ENCODE results near the gene ICOSLG.
"Not testable (repeated sequence)": the region's sequence is repeated elsewhere in the genome, so short reads cannot be mapped to it uniquely, and the experiment has no call there.

The ICOSLG gene

DNA sequence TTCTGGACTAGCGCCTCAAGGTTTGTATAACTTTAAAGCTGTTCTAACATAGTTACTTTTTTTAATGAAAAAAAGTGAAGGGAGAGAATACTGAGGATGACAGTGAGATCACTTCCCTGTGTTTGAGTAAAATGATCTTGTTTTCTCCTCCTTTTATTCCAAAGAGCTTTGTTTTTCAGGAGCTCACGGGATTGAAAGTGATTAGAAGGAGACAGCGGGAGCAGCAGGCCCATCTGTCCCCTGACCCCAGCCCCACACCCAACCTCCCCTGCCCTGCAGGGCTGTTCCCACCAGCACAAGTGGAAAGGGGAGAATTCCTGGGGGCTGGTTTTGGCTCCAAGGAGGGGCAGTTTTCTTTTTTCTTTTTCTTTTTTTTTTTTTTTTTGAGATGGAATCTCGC is 23.0 kb upstream of the ICOSLG start:
- no peak for DNase-seq (ENCODE audit: low read depth)

DNA sequence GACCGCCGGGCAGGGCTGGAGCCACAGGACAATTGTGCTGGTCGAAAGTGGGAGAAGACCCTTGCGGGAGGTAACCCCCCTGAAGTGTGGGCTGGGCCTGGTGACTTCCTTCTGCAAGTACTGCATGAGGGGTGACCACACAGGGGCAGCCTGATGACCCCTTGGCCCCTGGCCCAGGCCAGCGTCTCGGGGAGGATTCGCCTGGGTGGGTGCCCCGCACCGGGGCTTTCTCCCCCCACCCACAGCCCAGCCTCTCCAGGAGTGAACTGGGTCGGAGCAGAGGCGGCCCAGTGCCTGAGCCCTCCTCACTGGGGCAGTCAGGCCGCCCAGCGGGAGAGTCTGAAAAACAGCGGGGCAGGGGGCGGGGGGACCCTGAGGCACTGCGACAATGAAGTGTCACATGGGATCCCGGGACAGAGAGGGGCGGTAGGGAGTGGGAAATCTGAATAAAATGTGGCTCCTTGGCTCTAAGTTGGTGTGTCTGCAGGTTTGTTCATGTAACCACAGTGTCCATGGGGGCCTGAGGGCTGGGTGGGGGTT is 22.5 kb upstream of the ICOSLG start:
- no peak for DNase-seq (ENCODE audit: low read depth)

DNA sequence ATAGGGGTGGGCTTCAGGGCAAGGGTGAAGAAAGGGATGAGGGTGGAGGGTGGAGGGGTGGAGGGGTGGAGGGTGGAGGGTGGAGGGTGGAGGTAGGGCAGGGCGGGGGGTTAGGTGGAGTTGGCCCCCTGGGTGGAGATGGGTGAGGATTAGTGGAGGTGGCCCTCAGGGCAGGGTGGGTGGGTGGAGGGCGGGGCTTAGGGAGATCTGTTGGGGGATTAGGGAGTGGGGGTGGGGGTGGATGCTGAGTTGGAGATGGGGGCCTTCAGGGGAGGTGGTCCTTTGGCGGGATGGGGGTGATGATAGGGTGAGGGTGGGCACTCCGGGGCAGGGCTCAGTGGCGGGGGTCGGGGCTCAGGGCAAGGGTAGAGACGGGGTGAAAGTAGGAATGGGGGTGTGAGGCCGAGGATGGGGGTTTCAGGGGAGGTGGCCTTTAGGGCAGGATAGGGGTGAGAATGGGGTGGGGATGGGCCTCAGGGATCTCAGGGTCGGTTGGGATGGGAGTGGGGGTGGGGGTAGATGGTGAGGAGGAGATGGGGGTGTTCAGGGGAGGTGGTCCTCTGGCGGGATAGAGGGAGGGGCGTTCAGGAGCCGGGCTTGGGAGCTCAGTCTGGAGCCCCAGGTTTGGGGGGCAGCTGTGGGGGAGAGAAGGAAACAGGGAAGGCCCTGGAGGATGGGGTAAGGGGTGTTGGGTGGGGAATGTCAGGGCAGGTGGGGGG is 21.8 kb upstream of the ICOSLG start:
- DNase-seq (ENCODE audit: low read depth), result no peak

DNA sequence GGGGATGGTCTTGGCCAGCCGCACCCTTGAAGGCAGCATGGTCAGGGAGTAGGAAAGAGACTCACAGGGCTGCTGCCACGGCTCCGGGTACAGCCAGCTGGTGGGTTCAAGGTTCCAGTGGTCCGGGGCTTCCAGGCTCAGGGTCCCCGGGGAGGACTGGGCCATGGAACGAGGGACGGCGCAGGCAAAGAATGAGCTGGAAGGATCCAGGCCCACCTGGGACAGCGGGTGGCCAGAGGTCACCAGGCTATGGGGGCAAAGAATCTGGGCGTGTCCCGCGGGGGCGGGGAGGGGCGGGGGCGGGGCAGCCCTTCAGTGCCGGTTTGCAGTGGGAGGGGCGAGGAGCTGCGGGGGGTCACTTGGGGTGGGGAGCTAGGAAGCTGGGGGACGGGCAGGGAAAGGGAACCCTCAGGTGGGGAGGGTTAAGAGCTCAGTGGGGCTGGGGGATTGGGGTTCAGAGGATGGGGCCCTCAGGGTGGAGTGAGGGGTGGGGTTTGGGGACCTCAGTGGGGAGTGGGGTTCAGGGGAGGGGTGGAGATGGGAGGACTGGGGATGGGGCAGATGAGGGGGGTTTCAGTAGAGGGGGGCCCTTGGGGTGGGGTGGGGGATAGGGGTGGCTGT is 21.0 kb upstream of the ICOSLG start, which contains the start of gene DNMT3L:
TSS of gene DNMT3L (minus strand) at position 223 of the 621 bp plus-strand sequence. CDS start 638 bp downstream, outside the sequence.
- no peak for DNase-seq (ENCODE audit: low read depth)

DNA sequence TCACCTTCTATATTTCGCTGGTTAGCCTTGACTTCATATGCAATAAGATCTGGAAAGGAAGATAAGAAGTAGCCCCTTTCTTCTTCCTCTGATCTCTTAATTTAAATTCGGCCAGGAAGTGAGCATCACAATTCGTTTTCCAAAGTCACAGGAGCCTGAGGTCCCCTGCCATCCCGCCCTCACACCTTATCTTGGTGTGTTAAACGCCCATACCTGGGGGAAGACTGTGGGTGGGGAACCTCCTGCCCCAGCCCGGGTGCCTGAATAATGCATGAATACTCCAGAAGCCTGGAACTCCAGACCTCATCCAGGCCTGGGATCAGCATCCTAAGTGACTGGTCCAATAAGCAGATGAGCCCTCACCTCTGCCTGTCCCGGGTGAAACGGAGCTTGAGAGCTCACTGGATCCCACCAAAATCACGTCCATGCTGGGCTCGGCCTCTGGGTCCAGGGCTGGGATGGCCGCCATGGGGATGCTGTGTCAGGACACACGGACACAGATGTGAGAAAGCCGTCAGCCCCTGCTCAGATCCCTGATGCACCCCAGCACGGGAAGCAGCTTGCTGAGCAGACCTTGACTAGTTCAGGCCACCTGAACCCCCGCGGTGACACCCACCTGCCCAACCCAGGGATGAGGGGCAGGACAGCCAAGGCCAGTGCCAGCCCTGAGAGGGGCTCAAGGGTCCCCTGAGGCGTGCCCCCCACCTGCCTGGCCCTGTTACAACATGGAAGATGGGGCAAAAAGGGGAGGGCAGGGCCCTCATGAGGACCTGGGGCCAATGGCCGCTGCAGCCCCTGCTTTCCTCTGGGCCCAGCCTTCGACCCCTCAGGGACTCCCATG is 20.3 kb upstream of the ICOSLG start:
- DNase-seq (ENCODE audit: low read depth), result no peak

DNA sequence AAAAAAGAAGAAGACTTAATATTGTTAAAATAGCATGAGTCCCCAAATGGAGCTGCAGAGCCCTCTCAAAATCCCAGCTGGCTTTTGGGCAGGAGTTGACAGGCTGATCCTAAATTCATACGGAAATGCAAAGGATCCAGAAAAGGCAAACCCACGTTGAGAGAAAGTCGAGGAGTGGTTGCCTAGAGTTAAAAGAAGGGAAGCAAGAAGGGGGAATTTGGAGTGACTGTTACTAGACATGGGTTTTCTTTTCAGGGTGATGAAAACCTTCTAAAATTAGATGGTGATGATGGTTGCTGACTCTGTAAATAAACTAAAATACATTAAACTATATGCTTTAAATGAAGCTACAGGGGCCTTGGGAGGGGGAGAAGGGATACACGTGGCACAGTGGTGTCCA is 19.3 kb upstream of the ICOSLG start:
- DNase-seq (ENCODE audit: low read depth), result no peak

DNA sequence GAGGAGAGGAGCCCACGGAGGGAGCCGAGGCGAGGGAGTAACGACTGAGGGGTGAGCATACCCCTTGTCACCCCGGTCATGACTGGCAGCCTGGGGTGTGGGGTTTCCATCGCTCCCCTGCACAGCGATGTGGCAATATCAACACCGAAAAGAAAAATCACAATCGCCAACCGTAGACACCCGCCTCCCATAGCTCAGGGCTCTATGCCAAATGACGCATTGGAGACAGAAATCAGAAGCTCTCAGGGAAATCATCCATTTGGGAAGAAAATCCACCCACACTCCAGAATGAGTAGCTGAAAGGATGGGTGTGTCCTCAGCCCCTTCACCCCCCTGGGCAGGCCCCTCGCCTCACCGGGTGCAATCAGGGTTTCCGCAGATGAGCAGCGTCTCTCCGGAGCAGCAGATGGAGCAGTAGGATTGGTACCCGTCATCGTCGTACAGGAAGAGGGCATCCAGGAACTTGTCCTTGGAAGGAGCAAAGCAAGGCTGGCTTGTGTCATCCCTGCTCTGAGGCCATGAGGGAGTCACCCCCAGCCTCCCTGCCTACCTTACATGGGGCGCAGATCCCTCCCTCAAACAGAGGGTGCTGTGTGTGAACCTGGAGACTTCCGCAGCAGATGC is 18.5 kb upstream of the ICOSLG start:
- no peak for DNase-seq (ENCODE audit: low read depth)

DNA sequence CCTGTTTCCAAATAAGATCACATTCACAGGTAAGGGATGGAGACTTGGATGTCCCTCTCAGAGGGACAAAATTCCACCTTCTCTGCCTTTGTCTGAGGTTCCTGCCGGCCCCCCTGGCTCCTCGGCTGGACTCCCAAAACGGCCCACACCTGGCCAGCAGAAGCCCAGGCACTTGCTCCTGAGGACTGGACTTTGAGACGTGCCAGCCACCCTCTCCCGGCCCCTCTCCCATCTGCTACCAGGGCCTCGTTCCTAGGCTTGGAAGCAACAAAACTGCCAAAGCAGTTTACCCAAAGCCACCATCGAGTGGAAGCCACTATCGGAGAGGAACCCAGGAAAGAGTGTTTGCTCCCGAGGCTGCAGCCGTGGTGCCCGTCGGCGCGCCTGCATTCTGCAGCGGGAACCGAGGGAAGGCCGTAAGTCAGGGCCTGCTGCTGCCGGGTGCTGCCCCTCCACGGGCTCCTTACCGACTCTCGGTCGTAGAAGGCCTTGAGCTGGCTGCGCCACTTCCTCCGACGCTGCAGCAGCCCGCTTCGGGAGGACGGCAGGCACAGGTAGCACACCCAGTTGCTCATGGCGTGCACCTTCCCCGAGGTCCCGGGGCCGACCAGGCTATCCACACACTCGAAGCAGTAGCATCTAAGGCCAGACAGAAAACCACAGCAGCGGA is 17.4 kb upstream of the ICOSLG start:
- DNase-seq (ENCODE audit: low read depth), result no peak

DNA sequence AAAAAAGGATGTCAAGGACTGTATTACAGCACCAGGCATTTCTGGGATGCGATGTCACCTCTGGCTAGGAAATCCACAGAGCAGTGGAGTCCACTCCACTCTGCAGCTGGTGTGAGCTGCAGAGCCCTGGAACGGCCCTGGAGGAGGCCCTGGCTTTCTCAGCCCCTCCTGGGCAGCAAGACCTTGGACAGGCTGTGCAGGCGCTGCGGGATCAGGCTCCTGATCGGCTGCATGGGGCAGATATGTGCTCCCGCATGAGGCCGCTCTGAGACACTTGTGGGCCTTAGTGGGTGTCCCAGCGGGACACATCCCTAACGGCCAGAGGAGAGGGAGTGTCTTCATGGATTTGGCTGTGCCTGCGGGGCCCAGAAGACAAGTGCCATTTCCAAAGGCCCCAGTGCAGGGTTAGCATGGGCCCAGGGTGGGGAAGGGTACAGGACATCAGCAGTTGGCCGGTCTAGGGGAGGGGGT is 14.8 kb upstream of the ICOSLG start:
- no peak for DNase-seq (ENCODE audit: low read depth)

DNA sequence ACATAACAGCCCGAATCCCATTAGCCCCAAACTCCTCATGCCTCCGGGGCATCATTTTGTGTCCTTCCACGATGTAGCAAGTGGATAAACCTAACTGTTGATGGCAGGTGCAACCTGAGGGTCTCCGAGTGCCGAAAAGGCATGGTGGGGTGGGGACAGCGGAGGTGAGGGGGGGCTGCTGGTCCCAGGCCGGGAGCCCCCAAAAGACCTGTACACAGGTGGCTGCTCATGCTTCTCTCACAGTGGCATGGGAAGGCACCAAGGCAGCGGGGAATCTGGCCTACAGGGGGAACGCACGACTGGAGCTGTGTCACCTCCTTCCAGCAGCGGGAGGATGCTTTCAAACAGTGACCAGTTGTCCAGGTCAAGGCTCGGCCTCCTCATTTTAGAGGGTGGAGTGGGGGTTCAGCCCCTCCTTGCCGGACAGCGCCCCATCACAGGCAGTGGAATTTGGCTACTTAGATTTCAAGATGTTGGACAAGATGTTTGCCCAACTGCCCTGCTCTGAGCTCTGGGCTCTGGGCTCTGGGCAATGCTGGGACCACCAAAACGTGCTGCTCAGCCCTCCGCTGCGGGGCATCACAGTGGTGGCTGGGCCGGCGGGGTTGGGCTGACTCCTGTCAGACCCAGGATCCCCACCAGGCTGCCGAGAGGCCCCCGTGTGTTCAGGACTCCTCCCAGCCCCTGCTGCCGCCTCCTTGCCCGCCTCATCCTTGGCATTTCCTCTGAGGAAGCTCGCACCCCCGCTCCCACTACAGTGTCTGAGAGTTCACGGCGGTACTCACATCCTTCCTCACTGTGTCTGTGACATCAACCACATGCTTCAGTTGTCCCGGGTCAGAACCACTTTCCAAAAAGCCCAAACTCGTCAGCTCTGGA is 13.3 kb upstream of the ICOSLG start:
- no peak for DNase-seq (ENCODE audit: low read depth)

DNA sequence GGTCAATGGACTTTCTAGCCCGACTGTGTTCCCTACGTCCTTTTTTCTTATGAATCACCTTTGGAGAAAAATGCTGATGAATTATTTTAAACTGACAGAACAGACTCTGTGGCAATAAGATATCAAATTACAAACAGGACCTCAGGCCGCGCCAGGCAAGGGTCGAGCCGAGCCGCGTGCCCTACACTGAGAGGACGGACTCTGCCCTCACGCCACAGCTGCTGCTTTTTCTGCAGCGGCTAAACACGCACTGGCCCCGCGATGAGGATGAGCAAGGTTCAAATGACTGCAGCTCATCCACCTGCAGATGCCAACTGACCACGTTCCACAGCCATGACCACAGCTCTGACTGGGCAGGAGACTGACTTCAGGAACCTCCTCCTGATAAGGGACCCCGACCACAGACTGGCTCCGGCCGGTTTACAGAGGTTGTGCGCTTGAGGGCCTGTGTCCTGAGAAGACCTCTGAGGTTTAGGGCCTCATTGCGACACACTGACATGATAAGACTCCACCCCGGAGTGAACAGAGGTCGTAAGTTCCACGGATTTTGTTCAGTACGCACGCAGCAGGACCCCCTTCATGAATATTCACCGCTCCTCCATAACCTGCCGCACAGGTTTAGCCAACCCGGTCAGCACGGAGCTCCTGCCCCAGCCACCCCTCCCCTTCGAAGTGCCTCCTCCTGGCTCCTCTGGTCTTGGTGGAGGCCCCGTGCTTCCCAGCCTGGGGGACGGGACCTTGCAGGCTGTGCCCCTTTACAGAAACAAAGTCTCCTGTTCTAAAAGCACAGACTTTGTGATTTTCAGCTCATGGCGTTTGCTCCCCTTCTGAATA is 8.7 kb upstream of the ICOSLG start:
- DNase-seq (ENCODE audit: low read depth), result not testable (repeated sequence)

DNA sequence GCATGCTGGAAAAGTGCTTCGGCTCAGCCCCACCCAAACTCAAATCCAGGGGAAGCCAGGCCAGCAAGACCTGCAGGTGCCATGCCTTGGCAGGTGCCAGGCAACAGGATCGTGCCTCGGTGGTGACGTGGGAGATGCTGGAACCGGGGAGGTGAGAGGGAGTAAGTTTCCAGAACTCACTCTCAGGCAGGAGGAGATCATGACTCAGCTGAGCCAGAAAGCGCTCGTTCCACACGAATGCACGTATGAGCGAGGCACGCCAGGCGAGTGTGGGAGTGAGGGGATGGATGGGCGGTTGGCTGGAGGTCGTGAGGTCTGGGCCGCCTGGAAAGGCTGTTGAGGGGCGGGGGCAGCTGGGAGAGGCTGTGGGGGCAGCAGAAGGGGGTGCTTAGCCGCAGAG is 7.2 kb upstream of the ICOSLG start:
- not testable (repeated sequence) for DNase-seq (ENCODE audit: low read depth)

DNA sequence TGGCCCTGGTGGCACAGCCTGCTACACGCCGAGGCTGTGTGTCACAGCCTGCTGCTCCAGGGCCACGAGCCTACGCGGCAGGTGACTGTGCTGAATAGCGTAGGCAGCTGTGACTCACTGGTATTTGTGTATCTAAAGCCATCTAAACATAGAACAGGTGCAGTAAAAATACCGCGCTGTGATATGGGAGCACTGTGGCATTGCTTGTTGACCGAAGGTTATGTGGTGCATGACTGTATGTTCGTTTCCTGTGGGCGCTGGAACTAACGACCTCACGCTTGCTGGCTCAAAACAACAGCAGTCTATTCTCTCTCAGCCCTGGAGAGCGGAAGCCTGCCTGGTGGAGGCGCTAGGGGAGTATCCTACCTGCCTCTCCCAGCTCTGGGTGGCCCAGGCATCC is 3.2 kb upstream of the ICOSLG start:
- not testable (repeated sequence) for DNase-seq (ENCODE audit: low read depth)

DNA sequence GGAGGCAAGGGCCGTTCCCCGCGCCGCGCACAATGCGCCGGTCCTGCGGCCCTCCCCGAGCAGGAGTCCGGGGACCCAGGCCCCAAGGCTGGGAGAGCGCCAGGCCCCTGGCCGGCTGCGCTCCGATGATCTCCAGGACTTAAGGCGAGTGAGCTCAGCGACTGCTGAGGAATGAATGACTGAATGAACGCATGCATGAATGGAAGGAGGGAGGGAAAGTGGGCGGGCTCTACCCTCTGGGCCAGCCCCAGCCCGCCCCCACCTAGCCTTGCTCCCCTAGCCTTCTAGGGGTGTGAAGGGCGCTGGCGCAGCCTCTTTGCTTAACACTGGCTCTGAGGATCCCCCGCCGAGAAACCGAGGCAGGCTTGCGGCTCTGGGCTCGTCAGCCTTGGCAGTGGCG is 538 bp upstream of the ICOSLG start:
- not testable (repeated sequence) for DNase-seq (ENCODE audit: low read depth)

DNA sequence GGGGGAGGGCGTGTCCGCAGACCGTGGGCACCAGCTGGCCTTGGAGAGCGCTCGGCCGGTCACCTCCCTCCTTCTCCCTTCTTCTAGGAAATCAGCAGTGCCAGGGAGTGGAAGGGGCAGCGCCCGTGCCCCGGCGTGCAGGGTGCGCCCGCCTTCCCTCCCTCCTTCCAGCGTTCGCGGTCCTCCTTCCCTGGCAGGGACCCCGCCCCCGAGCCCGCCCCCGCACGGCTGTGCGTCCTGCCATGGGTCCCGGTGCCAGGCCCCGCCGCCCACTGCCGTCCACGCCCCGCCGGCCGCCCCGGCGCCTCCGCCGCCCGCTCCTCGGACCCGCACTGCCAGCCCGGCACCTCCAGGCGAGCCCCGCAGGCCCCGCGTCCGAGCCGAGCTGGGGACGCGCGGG is 390 bp downstream of the ICOSLG start:
- DNase-seq (ENCODE audit: low read depth), result not testable (repeated sequence)

DNA sequence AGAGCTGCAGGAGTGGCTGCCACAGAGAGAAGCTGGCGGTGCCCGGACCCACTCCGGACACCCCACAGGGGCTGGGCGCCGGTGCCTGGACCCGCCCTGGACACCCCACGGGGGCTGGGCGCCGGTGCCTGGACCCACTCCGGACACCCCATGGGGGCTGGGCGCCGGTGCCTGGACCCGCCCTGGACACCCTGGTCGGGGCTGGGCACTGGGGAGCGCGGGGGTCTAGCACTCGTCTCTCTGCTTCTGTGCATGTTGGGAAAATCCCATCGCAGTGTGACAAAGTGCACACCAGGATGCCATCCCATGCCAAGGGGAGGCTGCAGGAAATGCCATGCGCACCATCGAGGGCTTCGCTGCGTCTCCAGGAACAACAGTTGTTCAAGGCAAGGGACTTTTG is 11.2 kb downstream of the ICOSLG start:
- not testable (repeated sequence) for DNase-seq (ENCODE audit: low read depth)

DNA sequence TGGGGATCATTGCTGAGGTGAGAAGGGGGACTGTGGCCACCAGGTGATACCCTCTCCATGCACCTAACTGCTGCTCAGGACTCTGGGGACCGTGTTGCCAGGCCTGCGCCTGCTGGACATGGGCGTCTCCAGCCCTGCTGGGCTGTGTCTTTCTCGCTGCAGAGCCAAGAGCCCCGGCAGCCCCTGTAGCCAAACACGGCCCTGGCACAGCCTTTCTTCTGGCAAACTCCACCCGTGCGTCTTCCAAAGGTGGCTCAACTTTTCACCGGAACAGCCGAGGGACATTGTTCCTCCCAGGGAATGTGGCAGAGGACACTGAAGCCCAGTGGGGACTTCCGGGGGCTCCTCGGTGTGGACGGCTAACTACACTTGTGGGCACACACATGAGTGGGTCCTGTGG is 12.6 kb downstream of the ICOSLG start:
- DNase-seq (ENCODE audit: low read depth), result not testable (repeated sequence)

DNA sequence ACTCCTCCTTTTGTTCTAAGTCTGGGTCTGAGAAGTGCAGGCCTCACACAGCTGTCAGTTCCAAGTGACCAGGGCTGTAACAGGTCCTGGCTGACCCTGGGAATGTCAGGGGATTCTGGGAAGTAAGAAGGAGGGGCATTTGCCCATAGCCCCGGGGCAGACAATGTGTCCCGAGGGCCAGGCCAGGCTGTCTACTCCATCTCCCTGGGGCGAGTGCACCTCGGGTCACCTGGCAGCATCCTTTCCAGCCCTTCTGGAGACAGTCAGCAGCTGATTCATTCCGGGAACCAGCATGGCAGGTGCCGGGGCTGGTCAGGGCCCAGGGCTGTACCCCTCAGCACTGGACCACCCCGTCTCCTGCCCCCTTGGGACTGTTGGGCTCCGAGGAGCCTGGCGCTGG is 13.1 kb downstream of the ICOSLG start:
- DNase-seq (ENCODE audit: low read depth), result not testable (repeated sequence)

DNA sequence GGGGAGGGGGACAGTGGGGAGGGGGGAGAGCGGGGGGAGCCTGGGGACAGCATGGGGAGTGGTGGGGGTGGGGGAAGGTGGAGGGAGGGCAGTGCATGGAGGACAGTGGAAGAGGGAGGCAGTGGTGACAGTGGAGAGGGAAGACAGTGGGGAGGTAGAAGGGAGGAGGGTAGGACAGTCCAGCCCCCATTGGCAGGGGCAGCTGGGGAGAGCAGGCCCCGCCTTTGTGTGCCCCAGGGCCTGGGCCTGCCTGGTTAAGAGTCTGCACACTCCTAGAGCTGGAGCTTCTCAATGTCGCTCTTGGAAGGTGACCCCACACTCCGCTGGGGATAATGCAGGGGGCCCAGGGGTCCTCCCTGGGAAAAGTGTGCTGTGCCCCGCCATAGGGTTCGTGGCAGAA is 15.1 kb downstream of the ICOSLG start:
- DNase-seq (ENCODE audit: low read depth), result not testable (repeated sequence)

Measured in stimulated activated CD8-positive, alpha-beta memory T cell treated with anti-CD3 and anti-CD28 coated beads, Interleukin-12 subunit alpha, Interleukin-12 subunit beta, amount 100 ng/mL, for 4 hours (primary cell).